ENCODE data around the gene QPCTL. TPM values are rescaled to one million over a fixed set of nuclear protein-coding genes. Genes with fewer than 3 reads are reported as not detected.
"Not testable (repeated sequence)": the region's sequence is repeated elsewhere in the genome, so short reads cannot be mapped to it uniquely, and the experiment has no call there.

Gene QPCTL
- total RNA-seq, 1 donor from 2014 or later, result 9.4 TPM

GRCh38 chr19:45717131-45717982 lies 24.9 kb downstream of the QPCTL start:
- peak; percentile 99 for DNase-seq (ENCODE audit: low spot score)

GRCh38 chr19:45717983-45718650 lies 25.7 kb downstream of the QPCTL start:
- no peak for DNase-seq (ENCODE audit: low spot score)

- not testable (repeated sequence) for DNase-seq (ENCODE audit: low spot score)
Observed at GRCh38 chr19:45720065-45720464, 27.6 kb downstream of the QPCTL start.

- not testable (repeated sequence) for DNase-seq (ENCODE audit: low spot score)
Observed at GRCh38 chr19:45728683-45729082, 36.2 kb downstream of the QPCTL start.

- DNase-seq (ENCODE audit: low spot score), result no peak
Observed at GRCh38 chr19:45729800-45730290, 37.4 kb downstream of the QPCTL start.

GRCh38 chr19:45730368-45731288 lies 38.2 kb downstream of the QPCTL start, which contains the start of gene FBXO46:
FBXO46 (minus strand) TSS chr19:45730896; CDS start chr19:45713495, 17,401 bp downstream.
- peak; percentile 99 for DNase-seq (ENCODE audit: low spot score)

- no peak for DNase-seq (ENCODE audit: low spot score)
Observed at GRCh38 chr19:45733160-45733810, 40.8 kb downstream of the QPCTL start, which contains the start of gene MEIOSIN. MEIOSIN (plus strand) TSS chr19:45733439; CDS start chr19:45735377, 1,938 bp downstream.

GRCh38 chr19:45739498-45740439 lies 47.3 kb downstream of the QPCTL start:
- DNase-seq (ENCODE audit: low spot score), result no peak

GRCh38 chr19:45742969-45743368 lies 50.5 kb downstream of the QPCTL start:
- DNase-seq (ENCODE audit: low spot score), result no peak

- no peak for DNase-seq (ENCODE audit: low spot score)
Observed at GRCh38 chr19:45745606-45746005, 53.1 kb downstream of the QPCTL start.

GRCh38 chr19:45746866-45747265 lies 54.4 kb downstream of the QPCTL start:
- DNase-seq (ENCODE audit: low spot score), result no peak

- no peak for DNase-seq (ENCODE audit: low spot score)
Observed at GRCh38 chr19:45747513-45747912, 55.0 kb downstream of the QPCTL start.

GRCh38 chr19:45751483-45751882 lies 59.0 kb downstream of the QPCTL start:
- DNase-seq (ENCODE audit: low spot score), result not testable (repeated sequence)

- DNase-seq (ENCODE audit: low spot score), result no peak
Observed at GRCh38 chr19:45752639-45753038, 60.2 kb downstream of the QPCTL start.

GRCh38 chr19:45753548-45753947 lies 61.1 kb downstream of the QPCTL start:
- peak; percentile 41 for DNase-seq (ENCODE audit: low spot score)
